Upper lobe of left lung (tissue), 4 donors: Measurements from ENCODE around the gene FAIM.

Source experiments
- POLR2A ChIP-seq, 4 donors: fragments of 450-650 bp; IDR thresholded peaks; one replicate each; pipeline ENCODE4 v1.5.1; 2016 to 2017; ENCODE audit warnings: antibody characterized with exemption in 4 of 4, mild to moderate bottlenecking in 2 of 4
- TF ChIP-seq, protein P1 (sequence below), 6 experiments: fragments of 450-650 bp in 4 of 6; fragments of 200-600 bp in 2 of 6; sonication (generic) in 2 of 6; IDR thresholded peaks; one replicate each; pipeline ENCODE4 v1.5.1; 2016 to 2019; ENCODE audit warnings: antibody characterized with exemption in 6 of 6

DNA sequence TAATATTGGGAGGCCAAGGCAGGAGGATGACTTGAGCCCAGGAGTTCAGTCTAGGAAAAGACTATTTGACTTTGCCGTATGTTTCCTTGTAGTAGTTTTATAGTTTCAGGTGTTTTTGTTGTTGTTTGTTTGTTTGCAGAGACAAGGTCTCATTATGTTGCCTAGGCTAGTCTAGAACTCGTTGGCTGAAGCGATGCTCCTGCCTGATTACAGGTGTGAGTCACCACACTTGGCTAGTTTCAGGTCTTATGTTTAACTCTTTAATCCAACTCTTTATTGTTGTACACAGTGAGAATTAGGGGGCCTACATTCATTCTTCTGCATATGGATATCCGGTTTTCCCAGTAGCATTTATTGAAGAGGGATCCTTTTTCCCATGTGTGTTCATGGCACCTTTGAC is 32.0 kb downstream of the FAIM start:
- TF ChIP-seq, protein P1, sequence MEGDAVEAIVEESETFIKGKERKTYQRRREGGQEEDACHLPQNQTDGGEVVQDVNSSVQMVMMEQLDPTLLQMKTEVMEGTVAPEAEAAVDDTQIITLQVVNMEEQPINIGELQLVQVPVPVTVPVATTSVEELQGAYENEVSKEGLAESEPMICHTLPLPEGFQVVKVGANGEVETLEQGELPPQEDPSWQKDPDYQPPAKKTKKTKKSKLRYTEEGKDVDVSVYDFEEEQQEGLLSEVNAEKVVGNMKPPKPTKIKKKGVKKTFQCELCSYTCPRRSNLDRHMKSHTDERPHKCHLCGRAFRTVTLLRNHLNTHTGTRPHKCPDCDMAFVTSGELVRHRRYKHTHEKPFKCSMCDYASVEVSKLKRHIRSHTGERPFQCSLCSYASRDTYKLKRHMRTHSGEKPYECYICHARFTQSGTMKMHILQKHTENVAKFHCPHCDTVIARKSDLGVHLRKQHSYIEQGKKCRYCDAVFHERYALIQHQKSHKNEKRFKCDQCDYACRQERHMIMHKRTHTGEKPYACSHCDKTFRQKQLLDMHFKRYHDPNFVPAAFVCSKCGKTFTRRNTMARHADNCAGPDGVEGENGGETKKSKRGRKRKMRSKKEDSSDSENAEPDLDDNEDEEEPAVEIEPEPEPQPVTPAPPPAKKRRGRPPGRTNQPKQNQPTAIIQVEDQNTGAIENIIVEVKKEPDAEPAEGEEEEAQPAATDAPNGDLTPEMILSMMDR (IDR thresholded peaks at IDR 0.05), result no peak
- TF ChIP-seq POLR2A (IDR thresholded peaks at IDR 0.05), result no peak
